NCI-H2196 treated with DMSO at 0.1 percent for 48 hours (cell line): Measurements from ENCODE around the gene ANKFY1.

ENCODE experiments used
- DNase-seq: peaks from one replicate; lab custom pipeline; 2025; ENCODE audit not compliant: unreplicated experiment; lab: John Stamatoyannopoulos, UW

Gene ANKFY1

GRCh38 chr17:4125552-4125951, 138.2 kb downstream of the ANKFY1 start:
- no peak for DNase-seq

- no peak for DNase-seq
These were observed 138.8 kb downstream of the ANKFY1 start for GRCh38 chr17:4124999-4125398.

GRCh38 chr17:4120332-4120731, 143.4 kb downstream of the ANKFY1 start:
- no peak for DNase-seq

- no peak for DNase-seq
These were observed 144.5 kb downstream of the ANKFY1 start for GRCh38 chr17:4119299-4119698.

GRCh38 chr17:4118015-4118743, 145.6 kb downstream of the ANKFY1 start:
- DNase-seq, result no peak

GRCh38 chr17:4116516-4116915, 147.3 kb downstream of the ANKFY1 start:
- DNase-seq, result no peak
